Posterior cingulate gyrus (tissue), 11 donors: ENCODE data around the gene TXN2.
"Not testable (repeated sequence)": the region's sequence is repeated elsewhere in the genome, so short reads cannot be mapped to it uniquely, and the experiment has no call there.

Experiments used
- DNase-seq, 10 donors: peaks; one replicate each; pipeline versions ENCODE4 v3.0.0 to v3.0.0-alpha.2; 2020 to 2021; ENCODE audit warnings: mixed read lengths in 3 of 10
- intact Hi-C: fragments of 100-400 bp; cut with DNase I; formaldehyde crosslinking; loops from one replicate; pipeline ENCODE4 v1.15.1; 2023

TXN2 gene

GRCh38 chr22:36433318-36434231 is 47.9 kb downstream of the TXN2 start:
- intact Hi-C loops: no loop called here
- DNase-seq: peak in 1 of 10 donors; percentile 57

- DNase-seq: peak in 1 of 10 donors; percentile 45
- intact Hi-C loops: no loop called here
Observed at GRCh38 chr22:36432592-36433317, 48.7 kb downstream of the TXN2 start.

GRCh38 chr22:36431977-36432376 is 49.5 kb downstream of the TXN2 start:
- intact Hi-C loops: no loop called here
- no peak for DNase-seq

- intact Hi-C loops: no loop called here
- DNase-seq: no peak
Observed at GRCh38 chr22:36430863-36431262, 50.6 kb downstream of the TXN2 start.

- intact Hi-C loops, DNase-seq: not testable (repeated sequence)
Observed at GRCh38 chr22:36427952-36428351, 53.5 kb downstream of the TXN2 start.

GRCh38 chr22:36425977-36426523 is 55.4 kb downstream of the TXN2 start:
- intact Hi-C loops: no loop called here
- DNase-seq: no peak

GRCh38 chr22:36424901-36425579 is 56.4 kb downstream of the TXN2 start:
- no peak for DNase-seq
- intact Hi-C loops: no loop called here

- DNase-seq, intact Hi-C loops: not testable (repeated sequence)
Observed at GRCh38 chr22:36424466-36424865, 57.0 kb downstream of the TXN2 start.

GRCh38 chr22:36423461-36424404 is 57.7 kb downstream of the TXN2 start:
- intact Hi-C loops: no loop called here
- no peak for DNase-seq

GRCh38 chr22:36422287-36423014 is 59.0 kb downstream of the TXN2 start:
- no peak for DNase-seq
- intact Hi-C loops: no loop called here

- intact Hi-C loops: no loop called here
- DNase-seq: no peak
Observed at GRCh38 chr22:36419912-36420882, 61.2 kb downstream of the TXN2 start.

GRCh38 chr22:36419177-36419911 is 62.1 kb downstream of the TXN2 start:
- DNase-seq: peak in 2 of 10 donors; percentile 25 to 39
- intact Hi-C loops: no loop called here

- DNase-seq: no peak
- intact Hi-C loops: no loop called here
Observed at GRCh38 chr22:36417281-36417686, 64.2 kb downstream of the TXN2 start.
